ENCODE measurements around the gene FAM221B. TPM values are rescaled to one million over a fixed set of nuclear protein-coding genes. Genes with fewer than 3 reads are reported as not detected.
A peak's percentile ranks its signal among the peaks of the same experiment; 100 is the strongest.

The FAM221B gene
- polyA plus RNA-seq, 1 donor from 2014 or later, result not detected

DNA sequence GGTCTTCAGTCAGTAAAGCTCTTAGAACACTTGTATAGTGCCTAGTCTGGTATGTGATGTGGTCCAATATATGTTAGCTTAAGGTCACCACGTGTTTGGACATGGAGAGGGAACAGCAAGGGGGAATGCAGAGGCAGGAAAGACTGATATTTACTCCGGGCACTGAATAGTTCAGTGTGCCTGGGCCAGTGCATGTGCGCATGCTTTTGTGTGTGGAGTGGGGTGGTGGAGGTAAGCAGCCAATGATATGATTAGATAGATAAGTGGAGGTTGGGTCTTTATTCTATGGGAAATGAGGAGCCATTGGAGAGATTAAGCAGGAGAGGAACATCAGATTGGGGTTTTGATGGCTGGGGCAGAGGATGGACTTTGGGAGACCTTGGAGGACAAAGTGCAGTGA, 27.7 kb upstream of the FAM221B start:
- H3K27me3 Mint-ChIP-seq, result peaks cover 2% of the 10 kb centered on the region
- peaks cover 0 to 2% (median 2%) of the 10 kb centered on the region in 3 donors for H3K4me1 Mint-ChIP-seq
- H3K27ac Mint-ChIP-seq, result no peak overlapping the region
- H3K36me3 Mint-ChIP-seq, result no peaks in the 10 kb centered on the region
- no peak overlapping the region for H3K4me3 Mint-ChIP-seq
- no peaks in the 10 kb centered on the region for H3K9me3 Mint-ChIP-seq

- H3K9me3 Mint-ChIP-seq, result no peaks in the 10 kb centered on the region
Measured at GRCh38 chr9:35854091-35854762, 25.7 kb upstream of the FAM221B start.

GRCh38 chr9:35852876-35853865, 24.6 kb upstream of the FAM221B start:
- Mint-ChIP-seq H3K4me1 (peaks cover 3 to 8% (median 3%) of the 10 kb centered on the region in 3 donors), H3K27ac (no peak overlapping the region), H3K36me3 (no peaks in the 10 kb centered on the region), H3K4me3 (no peak overlapping the region), H3K9me3 (no peaks in the 10 kb centered on the region), H3K27me3 (peaks cover 2% of the 10 kb centered on the region)

More at GRCh38 chr9:35854091-35854762, 25.7 kb upstream of the FAM221B start:
- no peak overlapping the region for H3K4me3 Mint-ChIP-seq
- H3K27ac Mint-ChIP-seq, result no peak overlapping the region
- no peaks in the 10 kb centered on the region for H3K36me3 Mint-ChIP-seq
- H3K4me1 Mint-ChIP-seq, result peaks cover 0 to 2% (median 1%) of the 10 kb centered on the region in 3 donors
- peaks cover 2% of the 10 kb centered on the region for H3K27me3 Mint-ChIP-seq

DNA sequence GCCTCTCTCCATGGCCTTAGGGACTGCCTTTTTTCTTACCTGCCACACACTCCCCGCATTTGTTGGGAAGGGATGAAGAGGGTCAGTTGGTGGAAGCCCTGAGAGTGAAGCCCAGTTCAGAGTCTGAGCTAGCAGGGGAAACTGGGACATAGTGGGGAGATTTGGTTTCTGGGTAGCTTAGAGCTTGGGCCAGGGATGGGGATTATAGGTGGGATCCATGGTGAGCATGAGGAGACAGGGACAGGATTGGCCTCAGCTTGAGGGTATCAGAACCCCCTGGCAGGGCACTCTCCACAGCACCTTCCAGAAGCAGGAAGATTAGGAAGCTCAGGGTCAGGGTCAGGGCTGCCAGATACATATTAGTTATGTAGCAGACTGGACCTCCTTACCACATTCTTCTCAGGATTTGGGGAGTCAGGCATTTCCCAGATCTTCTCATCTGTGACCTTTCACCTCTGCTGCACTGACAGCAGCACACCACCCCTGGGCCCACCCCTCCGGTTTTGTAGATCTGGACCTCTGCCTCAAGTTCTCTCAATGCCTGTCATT, 23.8 kb upstream of the FAM221B start:
- Mint-ChIP-seq H3K27me3 (peaks cover 2% of the 10 kb centered on the region), H3K36me3 (no peaks in the 10 kb centered on the region), H3K4me1 (peaks cover 9 to 16% (median 10%) of the 10 kb centered on the region in 3 donors), H3K9me3 (no peaks in the 10 kb centered on the region), H3K27ac (no peak overlapping the region), H3K4me3 (no peak overlapping the region)

DNA sequence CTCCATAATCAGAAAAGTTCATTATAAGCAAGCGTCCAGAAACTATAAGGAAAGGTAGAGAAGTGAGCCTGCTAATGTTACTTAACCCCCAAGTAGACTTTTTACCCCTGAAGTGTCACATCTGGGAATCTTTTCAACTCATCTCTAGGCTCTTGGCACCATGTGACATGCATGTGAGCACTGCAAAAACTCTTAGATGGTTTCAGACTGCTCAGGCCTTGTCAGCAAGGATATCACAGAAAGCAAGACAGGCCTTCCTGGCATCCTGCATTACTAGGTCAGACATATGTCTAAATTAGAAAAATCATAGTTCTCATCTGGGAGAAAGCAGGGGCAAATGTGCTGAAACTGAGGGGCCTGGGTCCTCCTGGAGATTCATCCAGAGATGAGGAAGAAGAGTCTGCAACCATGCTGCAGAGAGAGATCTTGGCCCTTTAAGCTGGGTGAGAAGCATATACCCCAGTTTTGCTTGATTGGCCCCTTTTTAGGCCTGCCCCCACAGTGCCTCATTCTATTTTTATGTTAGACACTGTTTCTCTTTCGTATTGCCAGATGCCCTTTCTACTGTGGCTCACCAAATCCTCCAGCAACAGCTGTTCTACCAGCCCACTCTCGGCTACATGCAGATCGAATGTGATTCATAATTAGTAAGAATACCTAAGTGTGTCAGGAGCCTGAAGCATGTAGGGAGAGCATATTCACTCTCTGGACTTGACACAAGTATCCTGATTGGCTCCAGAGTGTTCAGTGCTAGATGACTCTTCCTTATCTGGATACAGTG, 19.4 kb upstream of the FAM221B start:
- no peaks in the 10 kb centered on the region for H3K9me3 Mint-ChIP-seq
- peak overlapping the region; percentile 1 to 42 (median 14) for H3K27ac Mint-ChIP-seq
- peaks cover 21 to 46% (median 30%) of the 10 kb centered on the region in 3 donors for H3K4me1 Mint-ChIP-seq
- H3K36me3 Mint-ChIP-seq, result peaks cover 2% of the 10 kb centered on the region
- peaks cover 5% of the 10 kb centered on the region for H3K27me3 Mint-ChIP-seq
- peak overlapping the region in 3 of 4 donors; percentile 22 to 71 (median 23) for H3K4me3 Mint-ChIP-seq

- peaks cover 2% of the 10 kb centered on the region for H3K36me3 Mint-ChIP-seq
- no peaks in the 10 kb centered on the region for H3K9me3 Mint-ChIP-seq
- peak overlapping the region in 2 of 4 donors; percentile 55 to 79 for H3K4me3 Mint-ChIP-seq
- peaks cover 3% of the 10 kb centered on the region for H3K27me3 Mint-ChIP-seq
- H3K4me1 Mint-ChIP-seq, result peaks cover 26 to 51% (median 36%) of the 10 kb centered on the region in 3 donors
- H3K27ac Mint-ChIP-seq, result peak overlapping the region in 1 of 3 donors; percentile 64
Measured at GRCh38 chr9:35845824-35846771, 17.6 kb upstream of the FAM221B start.

DNA sequence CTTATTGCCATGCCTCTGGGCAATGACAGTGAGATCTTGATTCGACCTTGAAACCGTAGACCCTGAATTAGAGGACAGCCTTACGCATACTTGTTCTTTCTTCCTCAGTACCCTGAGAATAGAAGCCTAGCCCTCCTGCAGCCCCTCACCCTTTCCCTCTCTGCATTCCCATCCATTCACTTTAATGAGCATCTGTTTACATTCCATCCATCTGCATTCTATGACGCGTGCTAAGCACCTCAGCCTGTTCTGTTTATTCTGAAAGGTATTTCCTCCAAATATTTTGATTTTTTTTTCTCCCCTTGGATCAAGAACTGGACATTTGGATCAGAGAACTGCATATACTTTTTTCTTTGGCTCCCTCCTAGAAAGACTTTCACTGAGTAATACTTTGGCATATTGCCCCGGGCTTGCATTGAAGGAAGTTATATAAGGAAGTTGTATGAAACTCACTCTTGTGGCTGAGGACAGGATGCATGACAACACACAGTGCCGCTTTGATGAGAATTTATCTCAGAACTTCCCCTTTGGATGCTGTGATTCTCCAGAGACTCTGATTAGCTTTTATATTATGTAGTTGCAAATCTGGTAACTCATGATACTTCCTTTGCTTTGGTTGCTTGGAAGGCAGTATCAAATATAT, 16.2 kb upstream of the FAM221B start:
- peak overlapping the region in 3 of 4 donors; percentile 0 to 53 (median 23) for H3K4me3 Mint-ChIP-seq

DNA sequence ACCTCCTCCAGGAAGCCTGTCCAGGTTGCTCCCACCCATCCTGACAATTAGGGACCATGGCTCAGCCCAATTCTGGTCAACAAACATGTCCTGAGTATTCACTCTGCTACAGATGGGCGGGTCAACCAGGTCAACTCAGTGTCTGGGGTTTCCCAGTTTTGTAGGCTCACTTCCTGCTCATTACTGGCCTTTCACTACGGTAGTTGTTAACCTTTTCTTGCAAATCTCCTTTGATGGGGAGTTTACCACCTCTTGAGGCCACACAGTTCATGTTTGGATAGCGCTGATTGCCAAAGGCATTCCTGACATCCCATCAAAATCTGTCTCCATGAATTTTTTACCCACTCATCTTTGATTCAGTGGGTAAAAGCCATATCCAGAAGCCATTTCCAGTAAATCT, 14.3 kb upstream of the FAM221B start:
- Mint-ChIP-seq H3K27ac (peak overlapping the region in 1 of 3 donors; percentile 65), H3K9me3 (no peaks in the 10 kb centered on the region), H3K27me3 (peaks cover 4% of the 10 kb centered on the region), H3K4me3 (no peak overlapping the region), H3K36me3 (peaks cover 2% of the 10 kb centered on the region), H3K4me1 (peaks cover 35 to 48% (median 37%) of the 10 kb centered on the region in 3 donors)

More for the DNA sequence above, 16.2 kb upstream of the FAM221B start:
- Mint-ChIP-seq H3K27ac (peak overlapping the region; percentile 8 to 64 (median 11)), H3K9me3 (no peaks in the 10 kb centered on the region), H3K27me3 (peaks cover 3% of the 10 kb centered on the region), H3K4me1 (peaks cover 31 to 58% (median 40%) of the 10 kb centered on the region in 3 donors), H3K36me3 (peaks cover 2% of the 10 kb centered on the region)

DNA sequence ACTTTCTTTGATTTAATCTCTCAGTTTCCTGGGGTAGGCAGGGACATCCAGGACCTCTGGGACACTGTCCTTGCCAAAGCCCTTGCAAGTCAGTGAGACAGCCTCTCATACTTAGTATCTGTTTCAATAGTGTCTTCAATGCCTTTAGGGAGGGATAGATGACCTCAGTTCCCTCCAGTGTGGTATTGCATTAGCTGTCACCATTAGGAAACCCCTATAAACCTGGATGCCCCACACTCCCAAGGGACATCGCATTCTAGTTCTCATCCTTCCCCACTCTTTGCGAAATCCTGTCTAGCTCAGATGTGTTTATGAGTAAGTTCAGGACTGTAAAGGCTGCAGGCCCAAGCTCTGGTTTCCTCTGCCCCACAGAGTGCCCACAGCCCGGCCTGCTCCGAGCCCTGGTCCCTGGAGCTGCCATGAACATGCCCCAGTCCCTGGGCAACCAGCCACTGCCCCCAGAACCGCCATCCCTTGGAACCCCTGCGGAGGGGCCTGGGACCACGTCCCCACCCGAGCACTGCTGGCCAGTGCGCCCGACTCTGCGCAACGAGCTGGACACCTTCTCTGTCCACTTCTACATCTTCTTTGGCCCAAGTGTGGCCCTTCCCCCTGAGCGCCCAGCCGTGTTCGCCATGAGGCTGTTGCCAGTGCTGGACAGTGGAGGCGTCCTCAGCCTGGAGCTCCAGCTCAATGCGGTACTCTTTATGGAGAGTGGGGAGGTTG, 13.7 kb upstream of the FAM221B start:
- Mint-ChIP-seq H3K36me3 (peaks cover 2% of the 10 kb centered on the region), H3K4me3 (no peak overlapping the region), H3K9me3 (no peaks in the 10 kb centered on the region), H3K27ac (no peak overlapping the region), H3K4me1 (peaks cover 34 to 42% (median 36%) of the 10 kb centered on the region in 3 donors), H3K27me3 (peaks cover 4% of the 10 kb centered on the region)

DNA sequence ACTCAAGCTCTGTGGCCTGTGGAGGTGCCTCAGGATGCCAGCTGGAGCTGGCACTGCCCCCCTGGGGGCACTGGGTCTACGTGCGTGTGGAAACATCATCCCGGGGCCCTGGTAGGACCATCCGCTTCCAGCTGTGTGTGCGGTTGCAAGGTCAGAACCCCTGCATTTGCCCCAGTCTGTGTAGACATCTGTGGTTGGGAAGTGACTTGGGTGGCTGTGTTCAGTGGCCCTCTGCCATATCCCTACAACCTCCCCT, 13.0 kb upstream of the FAM221B start:
- Mint-ChIP-seq H3K27me3 (peaks cover 4% of the 10 kb centered on the region), H3K4me3 (no peak overlapping the region), H3K27ac (no peak overlapping the region), H3K4me1 (peaks cover 30 to 37% (median 36%) of the 10 kb centered on the region in 3 donors), H3K36me3 (peaks cover 2% of the 10 kb centered on the region), H3K9me3 (no peaks in the 10 kb centered on the region)

GRCh38 chr9:35840881-35841644, 12.5 kb upstream of the FAM221B start:
- H3K36me3 Mint-ChIP-seq, result peaks cover 2% of the 10 kb centered on the region
- H3K27me3 Mint-ChIP-seq, result peaks cover 4% of the 10 kb centered on the region
- no peaks in the 10 kb centered on the region for H3K9me3 Mint-ChIP-seq
- H3K4me1 Mint-ChIP-seq, result peaks cover 30 to 37% (median 36%) of the 10 kb centered on the region in 3 donors
- H3K27ac Mint-ChIP-seq, result no peak overlapping the region
- H3K4me3 Mint-ChIP-seq, result no peak overlapping the region

GRCh38 chr9:35839926-35840325, 11.4 kb upstream of the FAM221B start:
- H3K9me3 Mint-ChIP-seq, result no peaks in the 10 kb centered on the region
- peaks cover 1% of the 10 kb centered on the region for H3K27me3 Mint-ChIP-seq
- H3K4me3 Mint-ChIP-seq, result no peak overlapping the region
- H3K4me1 Mint-ChIP-seq, result peaks cover 26 to 33% (median 32%) of the 10 kb centered on the region in 3 donors
- peak overlapping the region in 1 of 3 donors; percentile 44 for H3K27ac Mint-ChIP-seq
- H3K36me3 Mint-ChIP-seq, result peaks cover 1% of the 10 kb centered on the region

Measured in IgD-negative memory B cell (primary cell).